GM23338 (cell line): ENCODE data around the gene NDUFV2. TPM values are rescaled to one million over a fixed set of nuclear protein-coding genes. Genes with fewer than 3 reads are reported as not detected.
"Not testable (repeated sequence)": the region's sequence is repeated elsewhere in the genome, so short reads cannot be mapped to it uniquely, and the experiment has no call there.

Experiments used
- ATAC-seq: fragments of 200-7000 bp; cut with Tn5 transposase; 3 replicates; pipeline ENCODE4 v1.9.1; 2020
- DNase-seq: peaks from one replicate; pipeline ENCODE4 v3.0.0-alpha.2; 2015; ENCODE audit warnings: low spot score
- H2AFZ ChIP-seq: fragments of 200-600 bp; sonication (generic); 2 replicates; pipeline ENCODE4 v1.8.0; 2016; ENCODE audit warnings: antibody characterized with exemption, mild to moderate bottlenecking, moderate library complexity
- H3F3A ChIP-seq: fragments of 200-600 bp; sonication (generic); replicated peaks from 2 replicates; pipeline ENCODE4 v1.8.0; 2017; ENCODE audit warnings: antibody characterized with exemption, mixed run types, low read depth
- H3K27ac ChIP-seq: fragments of 200-600 bp; sonication (generic); 2 replicates; pipeline ENCODE4 v1.6.1; 2016; ENCODE audit warnings: low read depth
- H3K27me3 ChIP-seq: fragments of 200-600 bp; sonication (generic); 2 replicates; pipeline ENCODE4 v1.8.0; 2016; ENCODE audit warnings: mild to moderate bottlenecking, mixed run types, moderate library complexity; ENCODE audit not compliant: insufficient read depth
- H3K36me3 ChIP-seq: fragments of 200-600 bp; sonication (generic); 2 replicates; pipeline ENCODE4 v1.8.0; 2016; ENCODE audit warnings: mild to moderate bottlenecking; ENCODE audit not compliant: insufficient read depth
- H3K4me1 ChIP-seq: fragments of 200-600 bp; sonication (generic); 2 replicates; pipeline ENCODE4 v1.8.0; 2016; ENCODE audit warnings: mild to moderate bottlenecking, moderate library complexity; ENCODE audit not compliant: insufficient read depth
- H3K4me2 ChIP-seq: fragments of 200-600 bp; sonication (generic); 2 replicates; pipeline ENCODE4 v1.7.1; 2017; ENCODE audit warnings: mixed run types
- H3K4me3 ChIP-seq: fragments of 200-600 bp; sonication (generic); 2 replicates; pipeline ENCODE4 v1.6.1; 2016; ENCODE audit warnings: mixed run types
- H3K79me2 ChIP-seq: fragments of 200-600 bp; sonication (generic); replicated peaks from 2 replicates; pipeline ENCODE4 v1.8.0; 2017; ENCODE audit warnings: mild to moderate bottlenecking; ENCODE audit not compliant: insufficient read depth
- H3K9me2 ChIP-seq: fragments of 200-600 bp; sonication (generic); 2 replicates; pipeline ENCODE4 v1.8.0; 2017; ENCODE audit not compliant: insufficient read depth
- H4K20me1 ChIP-seq: fragments of 200-600 bp; sonication (generic); replicated peaks from 2 replicates; pipeline ENCODE4 v1.8.0; 2017; ENCODE audit warnings: mild to moderate bottlenecking; ENCODE audit not compliant: insufficient read depth
- H3K27ac Mint-ChIP-seq: 2 replicates; pipeline ENCODE4 v1.8.0; 2020; ENCODE audit warnings: inconsistent platforms, mild to moderate bottlenecking, moderate library complexity, mixed read lengths
- H3K27me3 Mint-ChIP-seq: 3 replicates; pipeline ENCODE4 v1.8.0; 2022; ENCODE audit warnings: low read depth, mild to moderate bottlenecking, moderate library complexity, mixed read lengths, inconsistent platforms; ENCODE audit not compliant: insufficient read depth, poor library complexity
- H3K36me3 Mint-ChIP-seq: 3 replicates; pipeline ENCODE4 v1.8.0; 2021; ENCODE audit warnings: low read depth, mild to moderate bottlenecking, inconsistent platforms, moderate library complexity, mixed read lengths
- H3K4me1 Mint-ChIP-seq: 3 replicates; pipeline ENCODE4 v1.8.0; 2020; ENCODE audit warnings: mild to moderate bottlenecking, inconsistent platforms, mixed read lengths
- H3K4me3 Mint-ChIP-seq: 3 replicates; pipeline ENCODE4 v1.8.0; 2021; ENCODE audit warnings: moderate library complexity, mild to moderate bottlenecking, inconsistent platforms, mixed read lengths
- H3K9me3 Mint-ChIP-seq: 3 replicates; pipeline ENCODE4 v1.8.0; 2020; ENCODE audit warnings: moderate library complexity, mild to moderate bottlenecking, inconsistent platforms, mixed read lengths
- EZH2phosphoT487 ChIP-seq: fragments of 200-600 bp; sonication (generic); IDR thresholded peaks from one replicate; pipeline ENCODE4 v1.8.1; 2018; ENCODE audit warnings: antibody characterized with exemption; ENCODE audit not compliant: unreplicated experiment
- STAT1 ChIP-seq: IDR thresholded peaks from one replicate; pipeline ENCODE4 v1.6.1; 2016; ENCODE audit warnings: antibody characterized with exemption; ENCODE audit not compliant: unreplicated experiment
- ZNF114 ChIP-seq: fragments of 250-450 bp; sonication (Bioruptor Pico); IDR thresholded peaks from 2 replicates; pipeline ENCODE4 v1.5.0; 2020; ENCODE audit warnings: mild to moderate bottlenecking, moderate library complexity
- polyA plus RNA-seq: library from polyadenylated mRNA; unstranded; fragments of >200 nt; fragmentation: Nextera tagmentation; extraction: Ambion mirVana; gene quantifications from 2 replicates; pipeline ENCODE4 v1.2.1, GENCODE V29; 2016
- total RNA-seq: library from RNA; depleted of rRNA; stranded (reverse); fragments of >200 nt; shearing (Covaris generic); gene quantifications from 2 replicates; pipeline ENCODE4 v1.2.3, GENCODE V29; 2014
- TF ChIP-seq, protein P1 (sequence below), 2 experiments: fragments of 200-600 bp in 1 of 2; sonication (generic) in 1 of 2; conservative IDR thresholded peaks; 2 replicates each; pipeline versions ENCODE4 v1.5.1 to v1.6.1; 2016 to 2017; ENCODE audit warnings: antibody characterized with exemption in 2 of 2, low read depth in 2 of 2, mild to moderate bottlenecking in 2 of 2, moderate library complexity in 1 of 2
- TF ChIP-seq, protein P2 (sequence below): fragments of 250-450 bp; sonication (Bioruptor Pico); IDR thresholded peaks from 2 replicates; pipeline ENCODE4 v1.5.0; 2020; ENCODE audit warnings: mild to moderate bottlenecking, moderate library complexity

The NDUFV2 gene
- total and polyA plus RNA-seq, 2 experiments from 2014 or later = 157 to 577 TPM

DNA sequence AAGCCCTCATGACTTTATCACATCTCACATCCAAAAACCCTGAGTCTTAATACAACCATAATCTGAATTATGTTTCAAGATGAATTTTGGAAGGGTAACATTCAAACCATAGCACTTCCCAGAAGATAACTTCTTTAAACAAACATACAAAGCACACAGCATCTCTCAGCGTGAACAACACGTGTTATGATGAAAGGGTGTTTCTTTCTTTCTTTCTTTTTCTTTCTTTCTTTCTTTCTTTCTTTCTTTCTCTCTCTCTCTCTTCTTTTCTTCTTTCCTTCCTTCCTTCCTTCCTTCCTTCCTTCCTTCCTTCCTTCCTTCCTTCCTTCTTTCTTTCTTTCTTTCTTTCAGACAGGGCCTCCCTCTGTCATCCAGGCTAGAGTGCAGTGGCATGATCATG lies 13.8 kb upstream of the NDUFV2 start:
- peak overlapping the region; percentile 59 for H2AFZ ChIP-seq
- not testable (repeated sequence) for H3F3A ChIP-seq, ATAC-seq, H3K27ac ChIP-seq, DNase-seq, H3K4me1 ChIP-seq, H4K20me1 ChIP-seq, H3K4me3 Mint-ChIP-seq, H3K27me3 ChIP-seq, H3K27ac Mint-ChIP-seq, H3K4me1 Mint-ChIP-seq, H3K4me2 ChIP-seq, H3K9me2 ChIP-seq, H3K27me3 Mint-ChIP-seq, H3K79me2 ChIP-seq, H3K36me3 ChIP-seq, H3K9me3 Mint-ChIP-seq, H3K4me3 ChIP-seq, H3K36me3 Mint-ChIP-seq

- no peaks in the 10 kb centered on the region for H3K36me3 ChIP-seq
- peaks cover 1% of the 10 kb centered on the region for H3K27me3 Mint-ChIP-seq
- peaks cover 5% of the 10 kb centered on the region for H3K4me1 Mint-ChIP-seq
- H4K20me1 ChIP-seq = no peaks in the 10 kb centered on the region
- H3K27ac ChIP-seq = no peak overlapping the region
- H3K9me3 Mint-ChIP-seq = no peaks in the 10 kb centered on the region
- H3K4me2 ChIP-seq = no peak overlapping the region
- H3K9me2 ChIP-seq = no peaks in the 10 kb centered on the region
- ATAC-seq = no peak
- peaks cover 5% of the 10 kb centered on the region for H3K4me1 ChIP-seq
- H3K27me3 ChIP-seq = no peaks in the 10 kb centered on the region
- no peak overlapping the region for H3K4me3 ChIP-seq
- H3F3A ChIP-seq = no peaks in the 10 kb centered on the region
- H3K4me3 Mint-ChIP-seq = no peak overlapping the region
- H3K27ac Mint-ChIP-seq = no peak overlapping the region
- DNase-seq = no peak
- no peaks in the 10 kb centered on the region for H3K79me2 ChIP-seq
- TF ChIP-seq ZNF114 (no peak), EZH2phosphoT487 (no peak), STAT1 (no peak)
- TF ChIP-seq, protein P1, sequence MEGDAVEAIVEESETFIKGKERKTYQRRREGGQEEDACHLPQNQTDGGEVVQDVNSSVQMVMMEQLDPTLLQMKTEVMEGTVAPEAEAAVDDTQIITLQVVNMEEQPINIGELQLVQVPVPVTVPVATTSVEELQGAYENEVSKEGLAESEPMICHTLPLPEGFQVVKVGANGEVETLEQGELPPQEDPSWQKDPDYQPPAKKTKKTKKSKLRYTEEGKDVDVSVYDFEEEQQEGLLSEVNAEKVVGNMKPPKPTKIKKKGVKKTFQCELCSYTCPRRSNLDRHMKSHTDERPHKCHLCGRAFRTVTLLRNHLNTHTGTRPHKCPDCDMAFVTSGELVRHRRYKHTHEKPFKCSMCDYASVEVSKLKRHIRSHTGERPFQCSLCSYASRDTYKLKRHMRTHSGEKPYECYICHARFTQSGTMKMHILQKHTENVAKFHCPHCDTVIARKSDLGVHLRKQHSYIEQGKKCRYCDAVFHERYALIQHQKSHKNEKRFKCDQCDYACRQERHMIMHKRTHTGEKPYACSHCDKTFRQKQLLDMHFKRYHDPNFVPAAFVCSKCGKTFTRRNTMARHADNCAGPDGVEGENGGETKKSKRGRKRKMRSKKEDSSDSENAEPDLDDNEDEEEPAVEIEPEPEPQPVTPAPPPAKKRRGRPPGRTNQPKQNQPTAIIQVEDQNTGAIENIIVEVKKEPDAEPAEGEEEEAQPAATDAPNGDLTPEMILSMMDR (conservative IDR thresholded peaks at IDR 0.05; ENCODE audit: low read depth in 2 of 2) = no peak
- TF ChIP-seq, protein P2, sequence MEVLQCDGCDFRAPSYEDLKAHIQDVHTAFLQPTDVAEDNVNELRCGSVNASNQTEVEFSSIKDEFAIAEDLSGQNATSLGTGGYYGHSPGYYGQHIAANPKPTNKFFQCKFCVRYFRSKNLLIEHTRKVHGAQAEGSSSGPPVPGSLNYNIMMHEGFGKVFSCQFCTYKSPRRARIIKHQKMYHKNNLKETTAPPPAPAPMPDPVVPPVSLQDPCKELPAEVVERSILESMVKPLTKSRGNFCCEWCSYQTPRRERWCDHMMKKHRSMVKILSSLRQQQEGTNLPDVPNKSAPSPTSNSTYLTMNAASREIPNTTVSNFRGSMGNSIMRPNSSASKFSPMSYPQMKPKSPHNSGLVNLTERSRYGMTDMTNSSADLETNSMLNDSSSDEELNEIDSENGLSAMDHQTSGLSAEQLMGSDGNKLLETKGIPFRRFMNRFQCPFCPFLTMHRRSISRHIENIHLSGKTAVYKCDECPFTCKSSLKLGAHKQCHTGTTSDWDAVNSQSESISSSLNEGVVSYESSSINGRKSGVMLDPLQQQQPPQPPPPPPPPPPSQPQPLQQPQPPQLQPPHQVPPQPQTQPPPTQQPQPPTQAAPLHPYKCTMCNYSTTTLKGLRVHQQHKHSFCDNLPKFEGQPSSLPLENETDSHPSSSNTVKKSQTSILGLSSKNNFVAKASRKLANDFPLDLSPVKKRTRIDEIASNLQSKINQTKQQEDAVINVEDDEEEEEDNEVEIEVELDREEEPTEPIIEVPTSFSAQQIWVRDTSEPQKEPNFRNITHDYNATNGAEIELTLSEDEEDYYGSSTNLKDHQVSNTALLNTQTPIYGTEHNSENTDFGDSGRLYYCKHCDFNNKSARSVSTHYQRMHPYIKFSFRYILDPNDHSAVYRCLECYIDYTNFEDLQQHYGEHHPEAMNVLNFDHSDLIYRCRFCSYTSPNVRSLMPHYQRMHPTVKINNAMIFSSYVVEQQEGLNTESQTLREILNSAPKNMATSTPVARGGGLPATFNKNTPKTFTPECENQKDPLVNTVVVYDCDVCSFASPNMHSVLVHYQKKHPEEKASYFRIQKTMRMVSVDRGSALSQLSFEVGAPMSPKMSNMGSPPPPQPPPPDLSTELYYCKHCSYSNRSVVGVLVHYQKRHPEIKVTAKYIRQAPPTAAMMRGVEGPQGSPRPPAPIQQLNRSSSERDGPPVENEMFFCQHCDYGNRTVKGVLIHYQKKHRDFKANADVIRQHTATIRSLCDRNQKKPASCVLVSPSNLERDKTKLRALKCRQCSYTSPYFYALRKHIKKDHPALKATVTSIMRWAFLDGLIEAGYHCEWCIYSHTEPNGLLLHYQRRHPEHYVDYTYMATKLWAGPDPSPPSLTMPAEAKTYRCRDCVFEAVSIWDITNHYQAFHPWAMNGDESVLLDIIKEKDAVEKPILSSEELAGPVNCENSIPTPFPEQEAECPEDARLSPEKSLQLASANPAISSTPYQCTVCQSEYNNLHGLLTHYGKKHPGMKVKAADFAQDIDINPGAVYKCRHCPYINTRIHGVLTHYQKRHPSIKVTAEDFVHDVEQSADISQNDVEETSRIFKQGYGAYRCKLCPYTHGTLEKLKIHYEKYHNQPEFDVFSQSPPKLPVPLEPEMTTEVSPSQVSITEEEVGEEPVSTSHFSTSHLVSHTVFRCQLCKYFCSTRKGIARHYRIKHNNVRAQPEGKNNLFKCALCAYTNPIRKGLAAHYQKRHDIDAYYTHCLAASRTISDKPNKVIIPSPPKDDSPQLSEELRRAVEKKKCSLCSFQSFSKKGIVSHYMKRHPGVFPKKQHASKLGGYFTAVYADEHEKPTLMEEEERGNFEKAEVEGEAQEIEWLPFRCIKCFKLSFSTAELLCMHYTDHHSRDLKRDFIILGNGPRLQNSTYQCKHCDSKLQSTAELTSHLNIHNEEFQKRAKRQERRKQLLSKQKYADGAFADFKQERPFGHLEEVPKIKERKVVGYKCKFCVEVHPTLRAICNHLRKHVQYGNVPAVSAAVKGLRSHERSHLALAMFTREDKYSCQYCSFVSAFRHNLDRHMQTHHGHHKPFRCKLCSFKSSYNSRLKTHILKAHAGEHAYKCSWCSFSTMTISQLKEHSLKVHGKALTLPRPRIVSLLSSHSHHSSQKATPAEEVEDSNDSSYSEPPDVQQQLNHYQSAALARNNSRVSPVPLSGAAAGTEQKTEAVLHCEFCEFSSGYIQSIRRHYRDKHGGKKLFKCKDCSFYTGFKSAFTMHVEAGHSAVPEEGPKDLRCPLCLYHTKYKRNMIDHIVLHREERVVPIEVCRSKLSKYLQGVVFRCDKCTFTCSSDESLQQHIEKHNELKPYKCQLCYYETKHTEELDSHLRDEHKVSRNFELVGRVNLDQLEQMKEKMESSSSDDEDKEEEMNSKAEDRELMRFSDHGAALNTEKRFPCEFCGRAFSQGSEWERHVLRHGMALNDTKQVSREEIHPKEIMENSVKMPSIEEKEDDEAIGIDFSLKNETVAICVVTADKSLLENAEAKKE = no peak
- H3K36me3 Mint-ChIP-seq = no peaks in the 10 kb centered on the region
- H2AFZ ChIP-seq = peak overlapping the region; percentile 23; the same call in 1 of the 2 replicates
These were observed 11.9 kb upstream of the NDUFV2 start for GRCh38 chr18:9090578-9090977.
